GM23338 (cell line): ENCODE results near the gene SLC39A11. TPM values are rescaled to one million over a fixed set of nuclear protein-coding genes. Genes with fewer than 3 reads are reported as not detected.

Source experiments
- ATAC-seq: fragments of 200-7000 bp; cut with Tn5 transposase; 3 replicates; pipeline ENCODE4 v1.9.1; 2020
- DNase-seq: peaks from one replicate; pipeline ENCODE4 v3.0.0-alpha.2; 2015; ENCODE audit warnings: low spot score
- H2AFZ ChIP-seq: fragments of 200-600 bp; sonication (generic); 2 replicates; pipeline ENCODE4 v1.8.0; 2016; ENCODE audit warnings: antibody characterized with exemption, mild to moderate bottlenecking, moderate library complexity
- H3F3A ChIP-seq: fragments of 200-600 bp; sonication (generic); replicated peaks from 2 replicates; pipeline ENCODE4 v1.8.0; 2017; ENCODE audit warnings: antibody characterized with exemption, mixed run types, low read depth
- H3K27ac ChIP-seq: fragments of 200-600 bp; sonication (generic); 2 replicates; pipeline ENCODE4 v1.6.1; 2016; ENCODE audit warnings: low read depth
- H3K27me3 ChIP-seq: fragments of 200-600 bp; sonication (generic); 2 replicates; pipeline ENCODE4 v1.8.0; 2016; ENCODE audit warnings: mild to moderate bottlenecking, mixed run types, moderate library complexity; ENCODE audit not compliant: insufficient read depth
- H3K36me3 ChIP-seq: fragments of 200-600 bp; sonication (generic); 2 replicates; pipeline ENCODE4 v1.8.0; 2016; ENCODE audit warnings: mild to moderate bottlenecking; ENCODE audit not compliant: insufficient read depth
- H3K4me1 ChIP-seq: fragments of 200-600 bp; sonication (generic); 2 replicates; pipeline ENCODE4 v1.8.0; 2016; ENCODE audit warnings: mild to moderate bottlenecking, moderate library complexity; ENCODE audit not compliant: insufficient read depth
- H3K4me2 ChIP-seq: fragments of 200-600 bp; sonication (generic); 2 replicates; pipeline ENCODE4 v1.7.1; 2017; ENCODE audit warnings: mixed run types
- H3K4me3 ChIP-seq: fragments of 200-600 bp; sonication (generic); 2 replicates; pipeline ENCODE4 v1.6.1; 2016; ENCODE audit warnings: mixed run types
- H3K79me2 ChIP-seq: fragments of 200-600 bp; sonication (generic); replicated peaks from 2 replicates; pipeline ENCODE4 v1.8.0; 2017; ENCODE audit warnings: mild to moderate bottlenecking; ENCODE audit not compliant: insufficient read depth
- H3K9me2 ChIP-seq: fragments of 200-600 bp; sonication (generic); 2 replicates; pipeline ENCODE4 v1.8.0; 2017; ENCODE audit not compliant: insufficient read depth
- H4K20me1 ChIP-seq: fragments of 200-600 bp; sonication (generic); replicated peaks from 2 replicates; pipeline ENCODE4 v1.8.0; 2017; ENCODE audit warnings: mild to moderate bottlenecking; ENCODE audit not compliant: insufficient read depth
- H3K27ac Mint-ChIP-seq: 2 replicates; pipeline ENCODE4 v1.8.0; 2020; ENCODE audit warnings: inconsistent platforms, mild to moderate bottlenecking, moderate library complexity, mixed read lengths
- H3K27me3 Mint-ChIP-seq: 3 replicates; pipeline ENCODE4 v1.8.0; 2022; ENCODE audit warnings: low read depth, mild to moderate bottlenecking, moderate library complexity, mixed read lengths, inconsistent platforms; ENCODE audit not compliant: insufficient read depth, poor library complexity
- H3K36me3 Mint-ChIP-seq: 3 replicates; pipeline ENCODE4 v1.8.0; 2021; ENCODE audit warnings: low read depth, mild to moderate bottlenecking, inconsistent platforms, moderate library complexity, mixed read lengths
- H3K4me1 Mint-ChIP-seq: 3 replicates; pipeline ENCODE4 v1.8.0; 2020; ENCODE audit warnings: mild to moderate bottlenecking, inconsistent platforms, mixed read lengths
- H3K4me3 Mint-ChIP-seq: 3 replicates; pipeline ENCODE4 v1.8.0; 2021; ENCODE audit warnings: moderate library complexity, mild to moderate bottlenecking, inconsistent platforms, mixed read lengths
- H3K9me3 Mint-ChIP-seq: 3 replicates; pipeline ENCODE4 v1.8.0; 2020; ENCODE audit warnings: moderate library complexity, mild to moderate bottlenecking, inconsistent platforms, mixed read lengths
- CTCF ChIP-seq, 2 experiments: fragments of 200-600 bp in 1 of 2; sonication (generic) in 1 of 2; conservative IDR thresholded peaks; 2 replicates each; pipeline versions ENCODE4 v1.5.1 to v1.6.1; 2016 to 2017; ENCODE audit warnings: antibody characterized with exemption in 2 of 2, low read depth in 2 of 2, mild to moderate bottlenecking in 2 of 2, moderate library complexity in 1 of 2
- EZH2 ChIP-seq: fragments of 200-600 bp; sonication (generic); IDR thresholded peaks from one replicate; pipeline ENCODE4 v1.8.0; 2017; ENCODE audit warnings: antibody characterized with exemption, mild to moderate bottlenecking, low read depth; ENCODE audit not compliant: unreplicated experiment
- EZH2phosphoT487 ChIP-seq: fragments of 200-600 bp; sonication (generic); IDR thresholded peaks from one replicate; pipeline ENCODE4 v1.8.1; 2018; ENCODE audit warnings: antibody characterized with exemption; ENCODE audit not compliant: unreplicated experiment
- JUNB ChIP-seq: IDR thresholded peaks from one replicate; pipeline ENCODE4 v1.6.1; 2016; ENCODE audit warnings: antibody characterized with exemption; ENCODE audit not compliant: unreplicated experiment
- POLR2AphosphoS5 ChIP-seq: IDR thresholded peaks from 2 replicates; pipeline ENCODE4 v1.6.1; 2016; ENCODE audit warnings: antibody characterized with exemption, low read depth
- REST ChIP-seq: IDR thresholded peaks from one replicate; pipeline ENCODE4 v1.6.1; 2018; ENCODE audit warnings: antibody characterized with exemption; ENCODE audit not compliant: unreplicated experiment
- STAT1 ChIP-seq: IDR thresholded peaks from one replicate; pipeline ENCODE4 v1.6.1; 2016; ENCODE audit warnings: antibody characterized with exemption; ENCODE audit not compliant: unreplicated experiment
- ZNF114 ChIP-seq: fragments of 250-450 bp; sonication (Bioruptor Pico); IDR thresholded peaks from 2 replicates; pipeline ENCODE4 v1.5.0; 2020; ENCODE audit warnings: mild to moderate bottlenecking, moderate library complexity
- ZNF331 ChIP-seq: fragments of 250-450 bp; sonication (Bioruptor Pico); IDR thresholded peaks from 2 replicates; pipeline ENCODE4 v1.5.0; 2020; ENCODE audit warnings: low read depth, mild to moderate bottlenecking, moderate library complexity
- polyA plus RNA-seq: library from polyadenylated mRNA; unstranded; fragments of >200 nt; fragmentation: Nextera tagmentation; extraction: Ambion mirVana; gene quantifications from 2 replicates; pipeline ENCODE4 v1.2.1, GENCODE V29; 2016
- total RNA-seq: library from RNA; depleted of rRNA; stranded (reverse); fragments of >200 nt; shearing (Covaris generic); gene quantifications from 2 replicates; pipeline ENCODE4 v1.2.3, GENCODE V29; 2014
- TF ChIP-seq, protein P1 (sequence below): IDR thresholded peaks from 2 replicates; pipeline ENCODE4 v1.6.1; 2016; ENCODE audit warnings: antibody characterized with exemption
- TF ChIP-seq, protein P2 (sequence below): fragments of 250-450 bp; sonication (Bioruptor Pico); IDR thresholded peaks from 2 replicates; pipeline ENCODE4 v1.5.0; 2020; ENCODE audit warnings: mild to moderate bottlenecking, moderate library complexity

The SLC39A11 gene
- total and polyA plus RNA-seq, 2 experiments from 2014 or later = 10.8 to 18.1 TPM

- H3K79me2 ChIP-seq = no peaks in the 10 kb centered on the region
- H3F3A ChIP-seq = no peaks in the 10 kb centered on the region
- no peaks in the 10 kb centered on the region for H3K36me3 ChIP-seq
- TF ChIP-seq ZNF114 (CRISPR knock-in tag) = no peak
- TF ChIP-seq ZNF331 (CRISPR knock-in tag) = no peak
- no peak for TF ChIP-seq STAT1
- TF ChIP-seq EZH2phosphoT487 = no peak
- TF ChIP-seq JUNB = no peak
- no peak for TF ChIP-seq POLR2AphosphoS5
- TF ChIP-seq EZH2 = no peak
- TF ChIP-seq, protein P1, sequence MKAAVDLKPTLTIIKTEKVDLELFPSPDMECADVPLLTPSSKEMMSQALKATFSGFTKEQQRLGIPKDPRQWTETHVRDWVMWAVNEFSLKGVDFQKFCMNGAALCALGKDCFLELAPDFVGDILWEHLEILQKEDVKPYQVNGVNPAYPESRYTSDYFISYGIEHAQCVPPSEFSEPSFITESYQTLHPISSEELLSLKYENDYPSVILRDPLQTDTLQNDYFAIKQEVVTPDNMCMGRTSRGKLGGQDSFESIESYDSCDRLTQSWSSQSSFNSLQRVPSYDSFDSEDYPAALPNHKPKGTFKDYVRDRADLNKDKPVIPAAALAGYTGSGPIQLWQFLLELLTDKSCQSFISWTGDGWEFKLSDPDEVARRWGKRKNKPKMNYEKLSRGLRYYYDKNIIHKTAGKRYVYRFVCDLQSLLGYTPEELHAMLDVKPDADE = no peak
- TF ChIP-seq REST = no peak
- no peak for TF ChIP-seq CTCF (conservative IDR thresholded peaks at IDR 0.05; ENCODE audit: low read depth in 2 of 2)
- Mint-ChIP-seq H3K27ac (no peak overlapping the region), H3K4me1 (peaks cover 22% of the 10 kb centered on the region), H3K4me3 (no peak overlapping the region), H3K9me3 (no peaks in the 10 kb centered on the region), H3K36me3 (no peaks in the 10 kb centered on the region), H3K27me3 (peaks cover 13% of the 10 kb centered on the region)
- no peaks in the 10 kb centered on the region for H3K27me3 ChIP-seq
- H3K9me2 ChIP-seq = no peaks in the 10 kb centered on the region
- H3K4me2 ChIP-seq = no peak overlapping the region
- no peaks in the 10 kb centered on the region for H4K20me1 ChIP-seq
- no peak overlapping the region for H3K27ac ChIP-seq
- 0 out of 2 replicates have a peak, but pooled peaks cover 8% of the 10 kb centered on the region for H3K4me1 ChIP-seq
- no peak overlapping the region for H2AFZ ChIP-seq
- ATAC-seq (no peak), DNase-seq (no peak)
- H3K4me3 ChIP-seq = no peak overlapping the region
These were observed 474.9 kb downstream of the SLC39A11 start for GRCh38 chr17:72617557-72617956.

DNA sequence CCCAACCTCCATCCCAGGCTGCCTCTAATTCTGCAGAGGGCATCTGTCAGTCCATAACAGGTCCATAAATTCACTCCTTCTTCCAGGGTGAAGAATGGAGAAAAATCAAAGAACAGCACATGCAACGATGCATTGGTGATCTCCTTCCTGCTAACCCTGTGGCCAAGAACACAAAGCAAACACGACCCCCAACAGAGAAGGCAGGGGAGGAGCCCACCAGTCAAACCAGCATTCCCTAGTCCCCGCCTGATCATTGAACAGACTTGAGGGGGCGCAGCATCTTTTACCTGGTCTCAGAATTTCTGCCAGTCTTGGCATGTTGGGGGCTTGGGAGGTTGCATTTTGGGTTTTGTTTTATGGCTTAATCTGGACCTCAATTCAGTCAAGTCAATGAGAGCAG, 476.0 kb downstream of the SLC39A11 start:
- Histone ChIP-seq H3K27ac (no peak overlapping the region), H3K4me2 (no peak overlapping the region), H3K27me3 (no peaks in the 10 kb centered on the region), H3K9me2 (no peaks in the 10 kb centered on the region), H3K36me3 (no peaks in the 10 kb centered on the region), H4K20me1 (no peaks in the 10 kb centered on the region), H3K4me1 (0 out of 2 replicates have a peak, but pooled peaks cover 8% of the 10 kb centered on the region), H3K79me2 (no peaks in the 10 kb centered on the region), H2AFZ (no peak overlapping the region), H3K4me3 (no peak overlapping the region), H3F3A (no peaks in the 10 kb centered on the region)
- Mint-ChIP-seq H3K27ac (no peak overlapping the region), H3K9me3 (no peaks in the 10 kb centered on the region), H3K4me3 (no peak overlapping the region), H3K36me3 (no peaks in the 10 kb centered on the region), H3K4me1 (peaks cover 21% of the 10 kb centered on the region; the same call in 2 of the 3 replicates), H3K27me3 (peaks cover 13% of the 10 kb centered on the region)
- ATAC-seq (peak; percentile 58), DNase-seq (no peak)
- TF ChIP-seq, protein P2, sequence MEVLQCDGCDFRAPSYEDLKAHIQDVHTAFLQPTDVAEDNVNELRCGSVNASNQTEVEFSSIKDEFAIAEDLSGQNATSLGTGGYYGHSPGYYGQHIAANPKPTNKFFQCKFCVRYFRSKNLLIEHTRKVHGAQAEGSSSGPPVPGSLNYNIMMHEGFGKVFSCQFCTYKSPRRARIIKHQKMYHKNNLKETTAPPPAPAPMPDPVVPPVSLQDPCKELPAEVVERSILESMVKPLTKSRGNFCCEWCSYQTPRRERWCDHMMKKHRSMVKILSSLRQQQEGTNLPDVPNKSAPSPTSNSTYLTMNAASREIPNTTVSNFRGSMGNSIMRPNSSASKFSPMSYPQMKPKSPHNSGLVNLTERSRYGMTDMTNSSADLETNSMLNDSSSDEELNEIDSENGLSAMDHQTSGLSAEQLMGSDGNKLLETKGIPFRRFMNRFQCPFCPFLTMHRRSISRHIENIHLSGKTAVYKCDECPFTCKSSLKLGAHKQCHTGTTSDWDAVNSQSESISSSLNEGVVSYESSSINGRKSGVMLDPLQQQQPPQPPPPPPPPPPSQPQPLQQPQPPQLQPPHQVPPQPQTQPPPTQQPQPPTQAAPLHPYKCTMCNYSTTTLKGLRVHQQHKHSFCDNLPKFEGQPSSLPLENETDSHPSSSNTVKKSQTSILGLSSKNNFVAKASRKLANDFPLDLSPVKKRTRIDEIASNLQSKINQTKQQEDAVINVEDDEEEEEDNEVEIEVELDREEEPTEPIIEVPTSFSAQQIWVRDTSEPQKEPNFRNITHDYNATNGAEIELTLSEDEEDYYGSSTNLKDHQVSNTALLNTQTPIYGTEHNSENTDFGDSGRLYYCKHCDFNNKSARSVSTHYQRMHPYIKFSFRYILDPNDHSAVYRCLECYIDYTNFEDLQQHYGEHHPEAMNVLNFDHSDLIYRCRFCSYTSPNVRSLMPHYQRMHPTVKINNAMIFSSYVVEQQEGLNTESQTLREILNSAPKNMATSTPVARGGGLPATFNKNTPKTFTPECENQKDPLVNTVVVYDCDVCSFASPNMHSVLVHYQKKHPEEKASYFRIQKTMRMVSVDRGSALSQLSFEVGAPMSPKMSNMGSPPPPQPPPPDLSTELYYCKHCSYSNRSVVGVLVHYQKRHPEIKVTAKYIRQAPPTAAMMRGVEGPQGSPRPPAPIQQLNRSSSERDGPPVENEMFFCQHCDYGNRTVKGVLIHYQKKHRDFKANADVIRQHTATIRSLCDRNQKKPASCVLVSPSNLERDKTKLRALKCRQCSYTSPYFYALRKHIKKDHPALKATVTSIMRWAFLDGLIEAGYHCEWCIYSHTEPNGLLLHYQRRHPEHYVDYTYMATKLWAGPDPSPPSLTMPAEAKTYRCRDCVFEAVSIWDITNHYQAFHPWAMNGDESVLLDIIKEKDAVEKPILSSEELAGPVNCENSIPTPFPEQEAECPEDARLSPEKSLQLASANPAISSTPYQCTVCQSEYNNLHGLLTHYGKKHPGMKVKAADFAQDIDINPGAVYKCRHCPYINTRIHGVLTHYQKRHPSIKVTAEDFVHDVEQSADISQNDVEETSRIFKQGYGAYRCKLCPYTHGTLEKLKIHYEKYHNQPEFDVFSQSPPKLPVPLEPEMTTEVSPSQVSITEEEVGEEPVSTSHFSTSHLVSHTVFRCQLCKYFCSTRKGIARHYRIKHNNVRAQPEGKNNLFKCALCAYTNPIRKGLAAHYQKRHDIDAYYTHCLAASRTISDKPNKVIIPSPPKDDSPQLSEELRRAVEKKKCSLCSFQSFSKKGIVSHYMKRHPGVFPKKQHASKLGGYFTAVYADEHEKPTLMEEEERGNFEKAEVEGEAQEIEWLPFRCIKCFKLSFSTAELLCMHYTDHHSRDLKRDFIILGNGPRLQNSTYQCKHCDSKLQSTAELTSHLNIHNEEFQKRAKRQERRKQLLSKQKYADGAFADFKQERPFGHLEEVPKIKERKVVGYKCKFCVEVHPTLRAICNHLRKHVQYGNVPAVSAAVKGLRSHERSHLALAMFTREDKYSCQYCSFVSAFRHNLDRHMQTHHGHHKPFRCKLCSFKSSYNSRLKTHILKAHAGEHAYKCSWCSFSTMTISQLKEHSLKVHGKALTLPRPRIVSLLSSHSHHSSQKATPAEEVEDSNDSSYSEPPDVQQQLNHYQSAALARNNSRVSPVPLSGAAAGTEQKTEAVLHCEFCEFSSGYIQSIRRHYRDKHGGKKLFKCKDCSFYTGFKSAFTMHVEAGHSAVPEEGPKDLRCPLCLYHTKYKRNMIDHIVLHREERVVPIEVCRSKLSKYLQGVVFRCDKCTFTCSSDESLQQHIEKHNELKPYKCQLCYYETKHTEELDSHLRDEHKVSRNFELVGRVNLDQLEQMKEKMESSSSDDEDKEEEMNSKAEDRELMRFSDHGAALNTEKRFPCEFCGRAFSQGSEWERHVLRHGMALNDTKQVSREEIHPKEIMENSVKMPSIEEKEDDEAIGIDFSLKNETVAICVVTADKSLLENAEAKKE = no peak
- no peak for TF ChIP-seq POLR2AphosphoS5
